Stimulated activated CD8-positive, alpha-beta memory T cell treated with anti-CD3 and anti-CD28 coated beads, Interleukin-12 subunit alpha, Interleukin-12 subunit beta, amount 100 ng/mL, for 1 hour (primary cell): Measurements from ENCODE around the gene ERBIN.
"Not testable (repeated sequence)": the region's sequence is repeated elsewhere in the genome, so short reads cannot be mapped to it uniquely, and the experiment has no call there.

ENCODE experiments used
- DNase-seq: peaks from one replicate; pipeline ENCODE4 v3.0.0-alpha.2; 2020; ENCODE audit warnings: low read depth

Gene ERBIN

GRCh38 chr5:66004216-66004615, 77.8 kb downstream of the ERBIN start:
- DNase-seq: no peak

- no peak for DNase-seq
Observed at GRCh38 chr5:66009277-66009676, 82.9 kb downstream of the ERBIN start.

GRCh38 chr5:66010476-66010875, 84.1 kb downstream of the ERBIN start:
- DNase-seq: no peak

GRCh38 chr5:66012271-66012670, 85.9 kb downstream of the ERBIN start:
- DNase-seq: no peak

- no peak for DNase-seq
Observed at GRCh38 chr5:66013397-66013796, 87.0 kb downstream of the ERBIN start.

GRCh38 chr5:66013906-66014305, 87.5 kb downstream of the ERBIN start:
- no peak for DNase-seq

GRCh38 chr5:66015196-66015960, 89.0 kb downstream of the ERBIN start:
- no peak for DNase-seq

GRCh38 chr5:66021585-66021984, 95.2 kb downstream of the ERBIN start:
- no peak for DNase-seq

- DNase-seq: no peak
Observed at GRCh38 chr5:66039296-66039695, 112.9 kb downstream of the ERBIN start.

GRCh38 chr5:66039701-66040100, 113.3 kb downstream of the ERBIN start:
- no peak for DNase-seq

GRCh38 chr5:66041627-66042026, 115.3 kb downstream of the ERBIN start:
- DNase-seq: no peak

GRCh38 chr5:66057239-66057638, 130.9 kb downstream of the ERBIN start:
- no peak for DNase-seq

GRCh38 chr5:66061320-66061719, 134.9 kb downstream of the ERBIN start:
- DNase-seq: not testable (repeated sequence)

- not testable (repeated sequence) for DNase-seq
Observed at GRCh38 chr5:66063061-66063460, 136.7 kb downstream of the ERBIN start.

GRCh38 chr5:66066826-66067225, 140.5 kb downstream of the ERBIN start:
- DNase-seq: no peak

GRCh38 chr5:66072031-66072430, 145.7 kb downstream of the ERBIN start:
- DNase-seq: no peak

GRCh38 chr5:66074901-66075300, 148.5 kb downstream of the ERBIN start:
- no peak for DNase-seq

- DNase-seq: no peak
Observed at GRCh38 chr5:66080664-66081063, 154.3 kb downstream of the ERBIN start.

GRCh38 chr5:66089384-66089783, 163.0 kb downstream of the ERBIN start:
- no peak for DNase-seq

- DNase-seq: no peak
Observed at GRCh38 chr5:66100851-66101250, 174.5 kb downstream of the ERBIN start.

- no peak for DNase-seq
Observed at GRCh38 chr5:66113160-66113559, 186.8 kb downstream of the ERBIN start.

GRCh38 chr5:66118304-66118703, 191.9 kb downstream of the ERBIN start:
- no peak for DNase-seq

GRCh38 chr5:66122379-66123034, 196.1 kb downstream of the ERBIN start:
- no peak for DNase-seq

- no peak for DNase-seq
Observed at GRCh38 chr5:66129144-66129543, 202.8 kb downstream of the ERBIN start.
